Activated CD4-positive, alpha-beta memory T cell treated with anti-CD3 and anti-CD28 coated beads for 36 hours (primary cell): Measurements from ENCODE around the gene PLA2G1B. TPM values are rescaled to one million over a fixed set of nuclear protein-coding genes. Genes with fewer than 3 reads are reported as not detected.
A peak's percentile ranks its signal among the peaks of the same experiment; 100 is the strongest.

Experiments used
- CTCF ChIA-PET: fragments of 350-600 bp; sonication (Branson Sonifier 250); formaldehyde crosslinking; loops from one replicate; lab custom pipeline; 2021; ENCODE audit warnings: antibody characterized with exemption, inconsistent platforms; lab: Charles Lee
- POLR2A ChIA-PET: fragments of 350-600 bp; sonication (Branson Sonifier 250); formaldehyde crosslinking; loops from one replicate; lab custom pipeline; 2021; ENCODE audit warnings: antibody characterized with exemption; lab: Charles Lee
- DNase-seq: peaks from one replicate; pipeline ENCODE4 v3.0.0-alpha.2; 2020
- H3K27ac Mint-ChIP-seq: one replicate; pipeline ENCODE4 v1.8.0; 2021; ENCODE audit warnings: mixed read lengths
- H3K27me3 Mint-ChIP-seq: one replicate; pipeline ENCODE4 v1.8.0; 2021; ENCODE audit warnings: mixed read lengths
- H3K36me3 Mint-ChIP-seq: one replicate; pipeline ENCODE4 v1.8.0; 2021; ENCODE audit warnings: mixed read lengths
- H3K4me1 Mint-ChIP-seq: one replicate; pipeline ENCODE4 v1.8.0; 2021; ENCODE audit warnings: low read depth, mixed read lengths
- H3K4me3 Mint-ChIP-seq: one replicate; pipeline ENCODE4 v1.8.0; 2021; ENCODE audit warnings: mild to moderate bottlenecking, mixed read lengths
- H3K9me3 Mint-ChIP-seq: one replicate; pipeline ENCODE4 v1.8.0; 2021; ENCODE audit warnings: mixed read lengths
- intact Hi-C: fragments of 100-400 bp; cut with micrococcal nuclease; formaldehyde crosslinking; loops from one replicate; pipeline ENCODE4 v1.15.1; 2023
- total RNA-seq, 2 experiments: library from RNA; stranded (reverse); gene quantifications; one replicate each; pipeline ENCODE4 v1.2.3, GENCODE V29; 2021

Gene PLA2G1B
- total RNA-seq, 2 experiments from 2014 or later: not detected

DNA sequence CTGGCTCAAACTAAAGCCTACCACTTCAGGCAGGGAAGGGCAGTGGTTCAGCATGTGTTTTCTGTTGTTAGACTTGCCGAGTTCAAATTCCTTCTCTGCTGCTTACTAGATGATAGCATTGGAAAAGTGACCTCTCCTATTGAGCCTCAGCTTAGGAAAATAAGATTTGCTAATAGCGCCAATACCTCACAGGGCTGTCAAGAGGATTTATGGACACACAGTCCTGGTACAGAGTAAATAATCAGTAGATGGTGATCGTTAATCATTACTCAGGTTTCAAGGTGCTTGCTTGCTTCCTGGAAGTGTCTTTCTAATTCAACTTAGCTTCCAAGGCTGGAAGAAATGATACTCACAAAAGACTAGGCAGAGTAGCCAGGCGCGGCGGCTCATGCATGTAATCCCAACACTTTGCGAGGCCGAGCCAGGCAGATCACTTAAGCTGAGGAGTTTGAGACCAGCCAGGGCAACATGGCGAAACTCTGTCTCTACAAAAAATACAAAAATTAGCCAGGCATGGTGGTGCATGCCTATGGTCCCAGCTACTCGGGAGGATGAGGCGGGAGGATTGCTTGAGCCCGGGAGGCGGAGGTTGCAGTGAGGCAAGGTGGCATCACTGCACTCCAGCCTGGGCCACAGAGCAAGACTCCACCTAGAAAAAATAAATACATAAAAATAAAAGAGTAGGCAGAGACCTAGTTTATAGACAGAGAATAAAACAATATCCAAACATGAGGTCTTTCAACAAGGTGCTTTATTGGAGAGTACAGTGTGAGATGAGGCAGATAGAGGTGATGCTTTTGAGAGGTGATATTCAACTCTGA lies 6.0 kb downstream of the PLA2G1B start:
- CTCF ChIA-PET: interaction anchor here (0.6 to 2.8 kb wide), 4 partner anchors 20 to 1406 kb away, joined by 3 to 10 read pairs (median 4); partner anchors contain the start of genes PXN and SIRT4
- H3K4me1 Mint-ChIP-seq: peaks cover 15% of the 10 kb centered on the region
- POLR2A ChIA-PET: no interaction called here
- H3K9me3 Mint-ChIP-seq: no peaks in the 10 kb centered on the region
- no peaks in the 10 kb centered on the region for H3K27me3 Mint-ChIP-seq
- no peaks in the 10 kb centered on the region for H3K36me3 Mint-ChIP-seq
- no peak for DNase-seq
- H3K4me3 Mint-ChIP-seq: no peak overlapping the region
- intact Hi-C loops: no loop called here
- H3K27ac Mint-ChIP-seq: no peak overlapping the region

DNA sequence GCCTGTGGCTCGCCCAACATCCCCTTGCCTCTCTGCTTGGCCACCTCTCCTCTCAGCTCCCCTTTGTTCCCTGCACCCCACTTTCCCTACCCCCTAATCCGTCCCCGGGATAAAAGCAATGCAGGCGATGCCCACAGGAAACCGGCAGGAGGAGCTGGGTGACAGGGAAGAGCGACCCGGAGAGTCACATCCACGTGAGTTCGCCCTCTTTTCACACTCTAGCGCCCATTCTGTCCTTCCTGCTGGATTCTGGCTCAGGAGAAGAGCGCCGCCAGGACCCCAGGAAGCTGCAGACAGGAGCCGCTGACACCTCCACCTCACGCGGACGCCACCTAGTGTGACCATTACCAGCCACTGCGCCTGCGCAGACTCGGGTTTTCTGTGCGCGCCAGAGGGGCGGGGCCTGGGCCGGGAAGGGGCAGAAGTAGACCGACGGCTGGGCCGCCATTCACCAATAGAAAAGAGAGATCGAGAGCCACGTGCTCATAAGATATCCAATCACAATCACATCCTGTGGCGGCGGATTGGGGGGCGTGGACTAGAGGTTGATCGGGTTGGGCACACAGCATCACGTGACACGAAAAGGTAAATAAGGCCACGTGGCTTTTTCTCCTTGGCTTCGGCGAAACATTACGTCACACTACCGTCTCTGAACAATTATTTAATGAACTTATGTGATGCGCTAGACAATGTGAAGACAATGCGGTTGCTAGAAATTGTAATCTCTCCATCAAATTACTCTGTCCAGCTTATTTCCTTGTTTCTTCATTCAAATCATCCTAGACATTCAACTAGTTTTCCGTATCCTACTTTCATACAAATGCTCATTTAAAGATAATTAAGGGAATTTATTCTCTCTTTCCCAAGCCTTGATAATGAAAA lies 10.1 kb downstream of the PLA2G1B start:
- Mint-ChIP-seq H3K36me3 (no peaks in the 10 kb centered on the region), H3K27ac (peak overlapping the region; percentile 88), H3K27me3 (no peaks in the 10 kb centered on the region), H3K4me1 (peaks cover 13% of the 10 kb centered on the region), H3K9me3 (no peaks in the 10 kb centered on the region), H3K4me3 (peak overlapping the region; percentile 90)
- POLR2A ChIA-PET: interaction anchor here (0.6 to 2.3 kb wide), 5 partner anchors 15 to 117 kb away, joined by 3 to 30 read pairs (median 7); partner anchors contain the start of genes RNU4-1, RNU4-2, RPLP0 and SIRT4
- peak; percentile 100 for DNase-seq
- CTCF ChIA-PET: interaction anchor here (0.6 to 1.9 kb wide), 10 partner anchors 9 to 179 kb away, joined by 3 to 25 read pairs (median 5); partner anchors contain the start of genes PLA2G1B, RPLP0 and SIRT4
- intact Hi-C loops: loop anchor here (1.0 to 2.0 kb wide), 7 partner anchors 8 to 369 kb away; partner anchors contain the start of genes COQ5, COX6A1, MLEC and RNU4-1

DNA sequence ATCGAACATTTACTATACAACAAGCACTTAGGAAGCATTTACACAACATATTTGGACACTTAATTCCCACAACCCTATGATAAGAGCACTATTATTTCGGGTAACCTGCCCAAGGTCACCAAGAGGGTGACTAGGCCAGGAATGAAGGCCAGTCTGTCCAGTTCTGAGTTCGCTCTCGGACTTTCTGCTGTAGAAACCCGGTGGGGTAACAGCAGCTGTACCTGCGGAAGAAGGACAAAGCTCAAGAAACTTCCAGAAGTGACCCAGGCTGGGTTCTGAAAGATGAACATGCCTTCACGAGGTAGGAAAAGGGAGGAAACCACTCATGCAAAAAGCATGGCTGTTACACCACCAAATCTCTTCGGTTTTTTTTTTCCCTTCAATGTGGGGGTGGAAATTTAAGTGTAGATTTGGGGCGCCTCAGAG lies 10.8 kb downstream of the PLA2G1B start:
- H3K9me3 Mint-ChIP-seq: no peaks in the 10 kb centered on the region
- ChIA-PET CTCF (interaction anchor here (0.6 to 1.9 kb wide), 10 partner anchors 10 to 180 kb away, joined by 3 to 25 read pairs (median 5); partner anchors contain the start of genes PLA2G1B, RPLP0 and SIRT4), POLR2A (interaction anchor here (1.3 to 2.3 kb wide), 4 partner anchors 14 to 116 kb away, joined by 4 to 30 read pairs (median 8); partner anchors contain the start of genes RNU4-1, RNU4-2, RPLP0 and SIRT4)
- no peaks in the 10 kb centered on the region for H3K27me3 Mint-ChIP-seq
- H3K4me3 Mint-ChIP-seq: peak overlapping the region; percentile 90
- DNase-seq: no peak
- peak overlapping the region; percentile 88 for H3K27ac Mint-ChIP-seq
- H3K4me1 Mint-ChIP-seq: peaks cover 13% of the 10 kb centered on the region
- no peaks in the 10 kb centered on the region for H3K36me3 Mint-ChIP-seq
- intact Hi-C loops: loop anchor here (1.0 to 2.0 kb wide), 7 partner anchors 8 to 370 kb away; partner anchors contain the start of genes COQ5, COX6A1, MLEC and RNU4-1

DNA sequence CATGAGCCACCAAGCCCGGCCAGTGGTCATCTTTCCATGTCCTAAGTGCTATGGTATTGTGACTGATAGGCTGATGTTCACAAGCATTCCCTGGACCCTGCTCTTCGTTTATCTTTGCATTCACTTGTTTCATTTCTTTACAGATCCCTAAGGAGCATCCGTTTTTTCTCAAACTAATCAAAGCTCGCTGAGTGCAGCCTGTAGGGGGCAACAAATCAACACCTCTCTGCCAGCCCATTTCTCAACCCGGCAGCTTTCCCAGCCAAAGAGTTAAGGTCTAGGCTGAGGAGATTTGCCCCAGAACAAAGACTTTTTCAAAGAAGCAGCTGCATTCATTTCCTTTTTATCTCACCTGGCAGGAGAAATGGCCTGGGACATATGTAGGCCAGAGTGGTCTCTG lies 13.4 kb downstream of the PLA2G1B start:
- Mint-ChIP-seq H3K4me1 (peaks cover 13% of the 10 kb centered on the region), H3K4me3 (no peak overlapping the region), H3K36me3 (no peaks in the 10 kb centered on the region), H3K9me3 (no peaks in the 10 kb centered on the region), H3K27ac (no peak overlapping the region), H3K27me3 (no peaks in the 10 kb centered on the region)
- CTCF ChIA-PET: interaction anchor here (0.8 to 2.2 kb wide), 5 partner anchors 10 to 155 kb away, joined by 3 to 8 read pairs (median 5); partner anchors contain the start of gene SIRT4
- POLR2A ChIA-PET: interaction anchor here (1.5 kb wide), 1 partner anchor 23 kb away, joined by 4 read pairs; the partner anchor contains the start of gene RNU4-2
- intact Hi-C loops: no loop called here
- no peak for DNase-seq

DNA sequence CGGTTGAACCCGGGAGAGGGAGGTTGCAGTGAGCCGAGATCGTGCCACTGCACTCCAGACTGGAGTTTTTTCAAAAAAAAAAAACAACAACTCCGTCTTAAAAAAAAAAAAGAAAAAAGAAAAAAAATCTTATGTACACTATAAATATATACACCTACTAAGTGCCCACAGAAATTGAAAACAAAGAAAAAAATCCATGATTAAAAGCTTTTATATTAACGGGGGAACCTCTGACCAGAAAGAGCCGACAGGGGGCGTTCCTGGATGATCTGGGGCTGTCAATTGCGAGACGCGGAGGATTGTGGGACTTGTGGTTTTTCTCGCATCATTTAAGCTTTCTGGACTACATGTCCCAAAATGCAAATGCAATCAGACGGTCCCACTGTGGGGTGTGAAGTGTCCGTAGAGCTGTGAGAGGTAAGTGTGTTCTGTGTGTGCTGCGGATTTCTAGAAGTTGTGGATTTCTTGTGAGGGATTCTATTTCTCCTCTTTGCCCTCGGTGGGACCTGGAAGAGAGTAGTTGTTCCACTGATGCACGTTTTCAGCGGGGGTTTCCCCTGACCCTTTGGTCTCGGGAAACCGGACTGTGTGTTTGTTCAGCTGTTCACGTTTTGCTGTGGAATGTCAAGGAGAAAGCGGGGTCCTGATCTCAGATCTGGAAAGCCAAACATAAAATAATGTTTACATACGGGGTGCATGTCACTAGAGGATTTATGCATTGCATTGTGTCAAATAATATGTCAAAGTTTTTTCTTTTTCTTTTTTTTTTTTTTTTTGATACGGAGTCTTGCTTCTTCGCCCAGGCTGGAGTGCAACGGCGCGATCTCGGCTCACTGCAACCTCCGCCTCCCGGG lies 25.4 kb downstream of the PLA2G1B start, which contains the start of gene SIRT4:
SIRT4 (plus strand) TSS at position 360 of the 854 bp plus-strand sequence. CDS start 1,241 bp downstream, outside the sequence.
- ChIA-PET POLR2A (interaction anchor here (0.6 to 2.2 kb wide), 6 partner anchors 10 to 242 kb away, joined by 3 to 89 read pairs (median 6); partner anchors contain the start of genes DYNLL1, RNU4-1, RNU4-2 and RPLP0), CTCF (interaction anchor here (0.6 to 2.9 kb wide), 28 partner anchors 8 to 473 kb away, joined by 3 to 38 read pairs (median 3); partner anchors contain the start of genes MLEC, POP5, PXN and RNU4-1)
- peak; percentile 92 for DNase-seq
- intact Hi-C loops: loop anchor here (1.0 kb wide), 2 partner anchors 9 to 15 kb away; partner anchors contain the start of gene RNU4-1
- Mint-ChIP-seq H3K27ac (peak within 1 kb of the TSS; percentile 70), H3K4me1 (peaks cover 8% of the 10 kb centered on the region), H3K4me3 (peak within 1 kb of the TSS; percentile 90), H3K36me3 (no peaks in the 10 kb centered on the region), H3K9me3 (no peaks in the 10 kb centered on the region), H3K27me3 (no peaks in the 10 kb centered on the region)

DNA sequence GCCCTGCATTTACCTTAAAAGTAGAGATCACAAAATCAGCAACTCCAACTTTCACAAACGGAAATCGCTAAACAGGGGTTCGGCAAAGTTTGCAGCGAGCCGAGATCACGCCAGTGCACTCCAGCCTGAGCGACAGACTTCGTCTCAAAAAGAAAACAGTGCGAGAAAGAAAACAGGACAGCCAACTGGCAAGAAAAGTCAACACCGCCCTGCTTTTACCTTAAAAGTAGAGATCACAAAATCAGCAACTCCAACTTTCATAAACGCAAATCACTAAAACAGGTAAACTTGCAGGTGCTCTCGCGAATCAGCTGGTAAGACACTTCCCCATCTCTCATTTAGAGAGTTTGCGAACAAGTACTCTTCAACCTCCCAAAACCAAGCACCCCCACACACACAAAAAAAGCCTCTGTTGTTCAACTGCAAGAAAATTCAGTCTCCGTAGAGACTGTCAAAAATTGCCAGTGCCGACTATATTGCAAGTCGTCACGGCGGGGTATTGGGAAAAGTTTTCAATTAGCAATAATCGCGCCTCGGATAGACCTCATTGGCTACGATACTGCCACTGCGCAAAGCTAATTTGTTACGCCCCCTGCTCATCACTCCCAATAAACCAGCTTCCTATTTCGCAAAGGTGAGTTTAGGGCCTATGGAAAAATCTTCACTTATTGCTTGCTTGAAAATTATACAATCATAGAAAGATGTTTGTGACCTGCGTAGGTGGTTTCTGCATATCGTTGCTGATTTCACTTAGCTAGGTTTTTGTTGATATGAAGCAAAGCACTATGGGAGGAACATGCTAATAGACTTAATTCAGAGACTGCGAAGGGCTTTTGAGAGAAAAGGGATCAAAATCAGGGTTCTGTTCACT lies 34.7 kb downstream of the PLA2G1B start, which contains the start of gene RNU4-1:
RNU4-1 (minus strand) TSS at position 577 of the 871 bp plus-strand sequence.
- POLR2A ChIA-PET: interaction anchor here (0.6 to 5.0 kb wide), 32 partner anchors 10 to 1365 kb away, joined by 3 to 261 read pairs (median 5); partner anchors contain the start of genes BICDL1, COQ5, GCN1 and PLA2G1B
- Mint-ChIP-seq H3K4me1 (peaks cover 5% of the 10 kb centered on the region), H3K4me3 (no peak within 1 kb of the TSS), H3K36me3 (no peaks in the 10 kb centered on the region), H3K9me3 (no peaks in the 10 kb centered on the region), H3K27ac (no peak within 1 kb of the TSS), H3K27me3 (no peaks in the 10 kb centered on the region)
- CTCF ChIA-PET: interaction anchor here (0.8 to 14.0 kb wide), 6 partner anchors 9 to 63 kb away, joined by 4 to 150 read pairs (median 12); partner anchors contain the start of genes PXN and SIRT4
- DNase-seq: peak; percentile 87
- intact Hi-C loops: loop anchor here (1.0 to 10.0 kb wide), 6 partner anchors 9 to 392 kb away; partner anchors contain the start of genes MLEC, RPLP0 and SIRT4

DNA sequence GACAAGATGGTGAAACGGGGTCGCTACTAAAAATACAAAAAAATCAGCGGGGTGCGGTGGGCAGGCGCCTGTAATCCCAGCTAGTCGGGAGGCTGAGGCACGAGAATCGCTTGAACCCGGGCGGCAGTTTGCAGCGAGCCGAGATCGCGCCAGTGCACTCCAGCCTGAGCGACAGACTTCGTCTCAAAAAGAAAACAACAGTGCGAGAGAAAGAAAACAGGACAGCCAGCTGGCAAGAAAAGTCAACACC lies 35.2 kb downstream of the PLA2G1B start:
- intact Hi-C loops: loop anchor here (2.0 to 10.0 kb wide), 3 partner anchors 174 to 392 kb away; partner anchors contain the start of gene MLEC
- Mint-ChIP-seq H3K4me3 (no peak overlapping the region), H3K9me3 (no peaks in the 10 kb centered on the region), H3K36me3 (no peaks in the 10 kb centered on the region), H3K4me1 (peaks cover 5% of the 10 kb centered on the region), H3K27me3 (no peaks in the 10 kb centered on the region), H3K27ac (no peak overlapping the region)
- ChIA-PET POLR2A (interaction anchor here (0.6 to 5.0 kb wide), 33 partner anchors 9 to 1366 kb away, joined by 3 to 261 read pairs (median 5); partner anchors contain the start of genes BICDL1, COQ5, GCN1 and PLA2G1B), CTCF (interaction anchor here (1.1 to 14.0 kb wide), 5 partner anchors 10 to 63 kb away, joined by 4 to 150 read pairs (median 14); partner anchors contain the start of genes PXN and SIRT4)
- DNase-seq: no peak

DNA sequence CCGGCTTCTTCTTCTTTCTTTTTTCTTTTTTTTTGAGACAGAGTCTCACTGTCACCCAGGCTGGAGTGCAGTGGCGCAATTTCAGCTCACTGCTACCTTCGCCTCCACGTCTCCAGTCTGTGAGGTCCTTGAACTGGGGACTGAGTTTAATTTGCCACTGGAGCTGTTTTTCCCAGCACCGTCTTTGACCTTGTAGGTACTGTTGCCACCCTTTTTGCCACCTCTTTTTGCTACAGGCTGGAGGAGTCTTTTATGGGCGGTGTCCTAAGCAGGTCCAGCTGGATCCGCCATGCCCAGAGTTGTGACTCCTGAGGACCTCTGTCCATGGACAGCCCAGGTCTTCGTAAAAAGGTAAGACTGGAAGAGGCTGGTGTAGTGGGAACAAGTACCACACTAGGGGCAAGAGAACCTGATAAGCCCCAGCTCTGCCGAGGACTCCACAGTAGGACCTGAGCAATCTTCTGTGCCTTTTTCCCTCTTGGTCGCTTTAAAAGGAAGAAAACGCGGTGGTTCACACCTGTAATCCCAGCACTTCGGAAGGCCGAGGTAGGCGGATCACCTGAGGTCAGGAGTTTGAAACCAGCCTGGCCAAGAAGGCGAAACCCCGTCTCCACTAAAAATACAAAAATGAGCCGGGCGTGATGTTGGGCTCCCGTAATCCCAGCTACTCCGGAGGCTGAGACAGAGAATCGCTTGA lies 36.8 kb downstream of the PLA2G1B start:
- DNase-seq: peak; percentile 42
- CTCF ChIA-PET: interaction anchor here (0.7 to 14.0 kb wide), 11 partner anchors 12 to 95 kb away, joined by 3 to 150 read pairs (median 7); partner anchors contain the start of genes PXN, RPLP0 and SIRT4
- H3K9me3 Mint-ChIP-seq: no peaks in the 10 kb centered on the region
- H3K27me3 Mint-ChIP-seq: no peaks in the 10 kb centered on the region
- peak overlapping the region; percentile 60 for H3K27ac Mint-ChIP-seq
- H3K4me3 Mint-ChIP-seq: no peak overlapping the region
- intact Hi-C loops: loop anchor here (1.0 to 10.0 kb wide), 4 partner anchors 38 to 394 kb away; partner anchors contain the start of gene MLEC
- no peaks in the 10 kb centered on the region for H3K36me3 Mint-ChIP-seq
- H3K4me1 Mint-ChIP-seq: peaks cover 5% of the 10 kb centered on the region
- POLR2A ChIA-PET: interaction anchor here (0.6 to 5.0 kb wide), 49 partner anchors 12 to 1510 kb away, joined by 3 to 261 read pairs (median 5); partner anchors contain the start of genes BICDL1, COQ5, DYNLL1 and GCN1
